ENCODE results near the gene IP6K3. TPM values are rescaled to one million over a fixed set of nuclear protein-coding genes. Genes with fewer than 3 reads are reported as not detected.

The IP6K3 gene, protein sequence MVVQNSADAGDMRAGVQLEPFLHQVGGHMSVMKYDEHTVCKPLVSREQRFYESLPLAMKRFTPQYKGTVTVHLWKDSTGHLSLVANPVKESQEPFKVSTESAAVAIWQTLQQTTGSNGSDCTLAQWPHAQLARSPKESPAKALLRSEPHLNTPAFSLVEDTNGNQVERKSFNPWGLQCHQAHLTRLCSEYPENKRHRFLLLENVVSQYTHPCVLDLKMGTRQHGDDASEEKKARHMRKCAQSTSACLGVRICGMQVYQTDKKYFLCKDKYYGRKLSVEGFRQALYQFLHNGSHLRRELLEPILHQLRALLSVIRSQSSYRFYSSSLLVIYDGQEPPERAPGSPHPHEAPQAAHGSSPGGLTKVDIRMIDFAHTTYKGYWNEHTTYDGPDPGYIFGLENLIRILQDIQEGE
- 0.08 to 0.19 TPM (median 0.12 TPM) in 3 of 5 replicates, not detected in the others for total RNA-seq (2022; extraction: Qiagen RNA extraction; ENCODE audit: low read depth)

DNA sequence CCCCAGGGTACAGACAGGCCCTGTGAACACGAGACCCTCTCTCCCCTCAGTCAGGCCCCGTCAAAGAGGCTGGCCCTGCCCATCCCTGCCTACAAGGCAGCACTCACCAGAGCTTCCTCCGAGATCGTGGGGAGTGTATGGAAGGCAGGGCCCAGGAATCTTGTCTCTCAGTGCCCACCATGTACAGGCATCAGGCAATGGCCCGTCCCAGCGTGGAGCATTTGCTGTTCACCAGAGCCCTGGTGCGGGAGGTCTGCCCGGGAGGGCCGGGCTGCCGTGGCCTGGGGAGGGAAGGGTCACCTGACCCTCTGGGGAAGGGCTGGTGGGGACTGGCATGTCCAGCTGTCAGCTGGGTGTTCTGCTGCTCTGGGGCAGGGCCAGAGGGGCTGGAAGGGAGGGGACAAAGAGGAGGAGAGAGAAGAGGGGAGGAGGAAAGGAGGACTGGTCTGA is at the start of gene IP6K3:
Gene IP6K3, minus strand, starts transcription at position 255 of the 450 bp plus-strand sequence. CDS start 11,429 bp downstream, outside the sequence.

DNA sequence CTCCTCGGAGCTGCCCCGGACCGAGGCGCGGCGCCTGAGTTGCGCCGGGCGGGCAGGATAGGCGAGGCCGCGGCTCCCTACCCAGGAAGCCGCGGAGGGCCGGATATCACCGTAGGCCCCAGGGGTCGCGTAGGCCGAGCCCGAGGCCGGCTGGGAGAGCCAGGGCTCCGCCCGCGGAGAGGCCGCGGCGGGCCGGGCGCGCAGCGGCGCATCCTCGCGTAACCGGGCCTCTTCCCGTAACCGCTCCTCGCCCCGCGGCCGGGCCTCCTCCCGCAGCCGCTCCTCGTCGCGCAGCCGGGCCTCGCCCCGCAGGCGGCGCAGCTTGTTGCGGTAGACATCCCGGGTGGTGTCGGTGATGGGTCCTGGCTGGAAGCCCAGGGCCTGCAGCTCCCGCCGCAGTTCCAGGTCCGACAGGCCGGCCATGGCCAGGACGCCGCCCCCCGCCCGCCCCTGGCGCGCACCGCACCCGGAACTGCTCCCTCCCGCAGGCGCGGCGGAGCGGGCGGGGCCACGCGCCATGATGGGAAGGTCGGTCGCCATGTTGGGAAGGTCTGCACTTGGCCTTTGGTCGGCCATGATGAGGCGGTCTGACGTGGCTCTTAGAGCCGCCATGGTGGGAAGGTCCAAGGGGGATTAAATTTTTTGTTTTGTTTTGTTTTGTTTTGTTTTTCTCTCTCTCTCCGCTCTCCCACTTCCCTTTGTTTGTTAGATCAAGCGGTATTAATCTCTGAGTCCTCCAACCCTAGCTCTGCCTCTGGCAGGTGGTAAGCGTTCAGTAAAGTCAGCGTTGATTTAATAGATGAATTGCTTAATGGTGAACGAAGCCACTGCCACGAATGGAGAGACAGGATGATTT is 42.2 kb upstream of the IP6K3 start, which contains the start of gene LEMD2:
Gene LEMD2, minus strand, starts transcription at position 437 of the 856 bp plus-strand sequence. Its CDS starts 14 bp downstream, at position 423.

DNA sequence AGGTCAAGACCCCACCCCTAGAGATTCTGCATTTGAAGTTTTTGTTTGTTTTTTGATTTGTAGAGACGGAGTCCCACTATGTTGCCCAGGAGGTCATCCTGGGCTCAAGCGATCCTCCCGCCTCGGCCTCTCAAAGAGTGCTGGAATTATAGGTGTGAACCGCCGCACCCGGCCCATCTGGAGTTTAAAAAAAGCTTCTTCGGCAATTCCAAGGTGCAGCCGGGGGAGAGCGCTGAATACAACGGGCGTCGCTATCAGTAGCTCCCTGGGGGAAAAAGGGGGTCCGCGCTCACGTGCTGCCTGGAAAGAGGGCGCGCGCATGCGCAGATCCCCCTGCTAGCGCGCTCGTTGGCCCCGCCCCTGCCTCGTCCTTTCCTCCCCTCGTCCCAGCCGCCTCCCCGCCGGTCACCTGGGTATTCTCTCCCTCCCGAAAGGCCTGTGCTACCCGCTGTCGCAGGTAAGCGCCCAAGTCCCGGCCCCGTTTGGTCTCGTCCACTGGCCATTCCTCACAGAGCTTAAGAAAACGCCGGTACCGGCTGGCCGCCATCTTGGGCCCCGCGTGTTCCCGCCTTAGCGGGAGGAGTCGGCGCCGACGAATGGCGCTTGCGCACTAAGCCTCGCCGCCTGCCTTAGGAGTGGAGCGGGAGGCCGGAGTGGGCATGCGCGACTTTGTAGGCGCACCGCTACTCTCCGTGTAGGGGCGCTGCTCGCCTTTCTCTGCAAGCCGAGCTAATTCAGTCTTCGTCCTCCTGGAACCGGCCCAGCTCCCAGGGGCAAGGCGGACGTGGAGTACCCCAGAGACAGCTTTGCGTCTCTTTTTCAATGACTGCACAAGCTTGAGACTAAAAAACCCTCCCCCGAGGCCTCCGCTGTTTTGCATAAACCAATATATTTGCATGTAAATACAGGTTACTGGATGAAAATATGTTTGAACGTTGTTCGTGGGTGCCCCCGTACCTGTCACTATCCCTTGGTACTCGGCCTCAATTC is 35.3 kb downstream of the IP6K3 start, which contains the start of gene UQCC2:
Gene UQCC2, minus strand, starts transcription at position 561 of the 990 bp plus-strand sequence. Its CDS starts 14 bp downstream, at position 547.

Other genes with a start within 250 kb of the IP6K3 start
- gene BAK1, start 166.6 kb downstream of the IP6K3 start, total RNA-seq (2022; extraction: Qiagen RNA extraction; ENCODE audit: low read depth): 31.0 to 41.1 TPM (median 37.1 TPM) in 5 replicates
- gene ITPR3, start 125.6 kb downstream of the IP6K3 start, total RNA-seq (2022; extraction: Qiagen RNA extraction; ENCODE audit: low read depth): 30.2 to 44.3 TPM (median 36.9 TPM) in 5 replicates
- 74.0 to 141 TPM (median 99.5 TPM) in 5 replicates for gene UQCC2, start 35.2 kb downstream of the IP6K3 start, total RNA-seq (2022; extraction: Qiagen RNA extraction; ENCODE audit: low read depth)
- 33.2 to 42.4 TPM (median 41.5 TPM) in 5 replicates for gene LEMD2, start 42.2 kb upstream of the IP6K3 start, total RNA-seq (2022; extraction: Qiagen RNA extraction; ENCODE audit: low read depth)
- not detected in 5 replicates for gene MLN, start 57.1 kb upstream of the IP6K3 start, total RNA-seq (2022; extraction: Qiagen RNA extraction; ENCODE audit: low read depth)

All from A549 treated with RU486 at 1 μM for 4 hours (cell line).